GM21423 (cell line): Measurements from ENCODE around the gene ANO6.
A peak's percentile ranks its signal among the peaks of the same experiment; 100 is the strongest.

ENCODE experiments used
- ATAC-seq: cut with Tn5 transposase; IDR thresholded peaks from one replicate; pipeline ENCODE4 v1.9.1; 2021; ENCODE audit warnings: mild to moderate bottlenecking, moderate library complexity; ENCODE audit not compliant: unreplicated experiment

ANO6 gene

GRCh38 chr12:45342171-45342570 is 126.3 kb downstream of the ANO6 start:
- no peak for ATAC-seq

GRCh38 chr12:45342848-45343247 is 127.0 kb downstream of the ANO6 start:
- ATAC-seq, result no peak

DNA sequence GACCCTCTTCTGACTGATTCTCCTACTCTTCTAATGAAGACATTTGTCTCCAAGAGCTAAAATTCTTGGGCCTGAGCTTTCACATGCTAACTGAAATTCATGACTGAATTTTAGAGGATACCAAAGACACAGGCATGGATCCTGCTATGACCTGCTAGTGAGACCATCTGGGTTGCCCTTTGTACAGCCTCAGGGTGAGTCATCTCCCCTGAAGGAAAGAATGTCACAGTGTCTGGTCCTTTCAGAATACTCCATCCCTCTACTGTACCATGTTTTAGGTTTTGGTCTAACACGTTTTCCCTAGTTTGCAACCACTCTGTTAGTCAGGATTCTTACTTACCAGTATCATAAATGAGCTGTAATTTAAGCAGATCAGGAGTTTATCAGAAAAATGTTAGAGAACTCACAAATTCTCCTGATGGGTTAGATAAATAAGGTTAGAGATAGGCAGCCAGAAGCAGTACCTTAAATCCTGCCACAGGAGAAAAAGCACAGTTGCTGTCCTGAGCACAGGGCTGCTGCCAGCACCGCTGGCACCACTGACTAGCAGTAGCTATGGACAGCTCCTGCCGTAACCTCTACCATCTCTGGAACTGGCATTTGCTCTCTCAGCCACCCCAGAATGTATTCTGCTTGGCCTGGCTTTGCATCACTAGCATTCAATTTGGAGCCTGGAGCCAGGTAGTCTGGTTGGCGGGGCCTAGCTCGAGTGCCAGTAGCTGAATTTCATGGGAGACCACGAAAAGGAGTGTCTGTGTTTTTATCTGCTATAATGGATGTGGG is 127.6 kb downstream of the ANO6 start:
- ATAC-seq, result no peak

GRCh38 chr12:45348311-45348710 is 132.4 kb downstream of the ANO6 start:
- no peak for ATAC-seq

DNA sequence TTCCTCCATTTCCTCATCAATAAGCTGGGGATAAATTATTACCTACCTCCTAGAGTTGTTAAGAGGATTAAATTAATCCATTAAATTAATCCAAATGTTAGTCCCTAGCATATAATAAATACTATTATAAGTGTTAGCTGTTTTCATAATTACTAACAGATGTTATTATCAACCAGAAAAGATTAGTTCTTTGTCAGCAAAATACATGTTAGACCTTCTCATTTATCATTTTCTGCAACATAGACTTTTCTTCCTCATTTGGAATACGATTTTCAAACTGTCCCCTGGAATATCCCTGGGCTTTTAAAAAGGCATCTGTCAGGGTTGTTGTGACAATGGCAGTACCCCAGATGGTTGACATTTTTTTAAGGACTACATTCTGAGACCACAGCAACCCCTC is 133.1 kb downstream of the ANO6 start:
- no peak for ATAC-seq

DNA sequence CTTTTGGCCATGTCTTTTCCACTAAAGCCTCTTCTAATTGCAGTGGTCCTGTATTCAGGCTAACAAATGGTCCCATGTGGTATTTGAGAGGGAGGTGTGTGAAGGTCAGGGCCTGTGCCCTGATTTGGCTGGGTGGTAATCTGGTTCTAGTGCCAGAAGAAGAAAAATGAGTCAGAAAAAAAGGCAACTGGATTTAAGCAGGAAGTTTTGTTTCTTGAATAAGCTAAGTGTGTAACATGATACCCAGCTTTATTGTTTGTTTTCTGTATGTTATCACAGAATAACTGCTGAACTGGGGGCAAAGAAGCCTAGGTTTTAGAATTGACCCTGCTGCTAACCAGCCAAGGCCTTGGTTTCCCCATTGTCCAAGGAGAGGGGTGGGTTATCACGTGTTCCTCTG is 134.0 kb downstream of the ANO6 start:
- no peak for ATAC-seq

GRCh38 chr12:45350861-45351260 is 135.0 kb downstream of the ANO6 start:
- ATAC-seq, result no peak

GRCh38 chr12:45351921-45352670 is 136.2 kb downstream of the ANO6 start:
- no peak for ATAC-seq

DNA sequence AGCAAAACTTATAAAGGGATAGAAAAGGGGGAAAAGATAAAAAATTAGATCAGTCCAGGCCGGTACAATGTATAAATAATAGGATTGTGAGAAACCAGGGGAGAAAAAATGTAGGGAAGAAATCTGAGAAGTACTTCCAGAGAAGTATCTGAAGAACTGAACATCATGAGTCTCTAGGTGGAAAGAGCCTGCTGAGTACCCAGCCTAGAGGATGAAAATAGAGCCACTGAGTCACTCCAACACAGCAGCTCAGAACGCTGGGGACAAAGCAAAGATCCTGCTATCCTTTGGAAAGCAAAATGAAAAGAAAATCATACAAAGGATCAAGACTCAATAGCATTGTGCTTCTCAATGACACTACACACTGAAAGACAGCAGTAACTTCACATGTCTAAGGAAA is 138.0 kb downstream of the ANO6 start:
- ATAC-seq, result no peak

- ATAC-seq, result peak; percentile 98
These were observed 138.5 kb downstream of the ANO6 start for GRCh38 chr12:45354399-45354798.

DNA sequence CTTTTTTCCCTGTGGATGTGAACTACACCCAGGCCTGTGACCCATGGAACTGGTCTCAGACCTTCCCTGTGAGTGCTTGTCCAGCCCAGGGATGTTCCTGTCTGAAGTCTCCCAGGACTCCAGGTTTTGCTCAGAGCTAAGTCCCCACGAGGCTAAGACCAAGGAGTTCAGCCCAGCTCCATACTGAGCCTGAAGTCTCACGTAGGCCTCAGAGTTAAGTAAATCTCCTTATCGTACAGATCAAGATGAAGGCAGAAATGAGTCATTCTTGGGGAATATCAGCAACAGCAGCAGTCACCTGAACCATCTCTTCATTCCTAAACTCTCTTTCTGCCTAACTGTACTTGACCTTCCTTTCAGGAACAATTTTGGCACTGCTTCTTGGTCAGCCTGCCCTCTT is 139.8 kb downstream of the ANO6 start:
- no peak for ATAC-seq

DNA sequence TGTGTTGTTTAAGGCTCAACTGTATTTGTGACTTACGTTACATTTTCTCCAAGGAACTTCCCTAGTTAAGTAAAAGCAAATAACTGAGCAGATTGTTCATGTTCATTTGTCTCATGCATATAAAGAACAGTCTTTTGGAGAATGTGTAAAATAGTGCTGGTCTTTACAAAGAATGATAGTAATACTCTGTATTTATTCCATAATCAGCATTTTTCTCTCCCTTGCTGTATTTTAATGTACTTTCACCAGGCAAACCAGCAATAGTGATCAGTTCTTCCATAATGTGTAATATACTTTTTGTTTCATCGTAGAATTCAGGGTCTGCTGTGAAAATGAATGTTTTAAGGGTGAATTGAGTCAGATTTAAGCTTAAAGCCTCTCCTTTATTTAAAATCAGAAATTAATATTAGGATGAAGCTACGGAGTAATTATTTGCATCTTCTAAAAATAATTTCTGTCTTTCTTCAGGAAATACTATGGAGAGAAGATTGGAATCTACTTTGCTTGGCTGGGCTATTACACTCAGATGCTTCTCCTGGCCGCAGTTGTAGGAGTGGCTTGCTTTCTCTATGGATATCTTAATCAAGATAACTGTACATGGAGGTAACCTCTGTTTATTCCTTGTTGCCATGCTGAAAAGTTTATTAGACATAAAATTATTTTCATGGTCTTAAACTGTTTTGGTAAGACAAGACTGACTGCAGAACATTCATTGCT is 141.1 kb downstream of the ANO6 start:
- no peak for ATAC-seq

GRCh38 chr12:45357539-45358417 is 141.9 kb downstream of the ANO6 start:
- no peak for ATAC-seq

DNA sequence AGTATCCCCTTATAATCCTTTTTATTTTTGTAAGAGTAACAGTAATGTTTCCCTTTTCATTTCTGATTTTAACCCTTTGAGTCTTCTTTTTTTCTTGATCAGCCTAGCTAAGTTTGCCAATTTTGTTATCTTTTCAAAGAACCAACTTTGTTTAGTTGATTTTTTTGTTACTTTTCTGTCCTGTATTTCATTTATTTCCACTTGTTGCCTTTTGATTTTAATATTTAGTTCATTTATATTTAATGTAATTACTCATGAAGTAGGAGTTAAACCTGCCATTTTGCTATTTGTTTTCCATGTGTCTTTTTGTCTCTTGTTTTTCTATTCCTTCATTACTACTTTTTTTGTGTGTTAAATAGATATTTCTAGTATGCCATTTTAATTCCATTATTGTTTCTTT is 146.4 kb downstream of the ANO6 start:
- ATAC-seq, result no peak

DNA sequence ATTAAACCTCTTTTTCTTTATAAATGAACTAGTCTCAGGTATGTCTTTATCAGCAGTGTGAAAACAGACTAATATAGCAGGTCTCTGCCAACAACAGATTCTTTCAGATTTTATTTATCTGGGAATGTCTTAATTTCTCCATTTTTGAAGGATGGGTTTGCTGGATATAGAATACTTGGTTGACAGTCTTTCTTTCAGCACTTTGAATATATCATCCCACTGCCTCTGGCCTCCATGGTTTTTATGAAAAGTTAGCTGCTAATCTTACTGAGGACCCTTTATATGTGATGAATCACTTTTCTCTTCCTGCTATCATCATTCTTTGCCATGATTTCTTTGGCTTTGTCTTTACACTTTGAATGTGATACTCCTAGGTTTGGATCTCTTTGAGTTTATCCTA is 148.0 kb downstream of the ANO6 start:
- ATAC-seq, result no peak

DNA sequence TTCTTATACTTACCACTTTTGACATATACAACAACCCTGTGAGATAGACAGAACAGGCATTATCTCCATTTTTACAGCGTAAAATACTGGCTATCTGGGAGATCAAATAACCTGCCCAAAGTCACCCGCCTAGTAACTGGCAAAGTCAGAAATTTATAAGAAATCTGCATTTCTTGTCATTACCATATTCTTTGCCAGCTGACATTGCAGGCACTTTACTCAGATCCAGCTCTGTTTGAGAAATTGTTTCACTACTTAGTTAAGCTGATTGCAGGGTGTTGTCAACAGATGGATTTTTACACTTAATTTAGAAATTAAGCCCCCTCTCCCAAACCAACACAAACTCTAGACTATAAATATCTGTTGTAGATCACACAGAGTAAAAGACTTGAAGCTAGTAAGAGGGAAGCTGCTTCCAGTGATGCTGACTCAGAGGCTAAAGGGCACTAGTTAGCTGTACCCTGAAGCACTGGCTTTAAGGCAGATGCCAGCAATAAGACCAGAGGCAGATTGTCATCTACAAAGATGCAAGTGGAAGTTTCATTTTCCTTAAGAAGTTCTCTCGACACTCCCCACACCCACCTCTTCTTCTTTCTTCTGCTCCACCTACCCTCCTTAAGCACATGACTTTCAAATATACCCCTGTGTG is 153.1 kb downstream of the ANO6 start:
- no peak for ATAC-seq

GRCh38 chr12:45377815-45378214 is 161.9 kb downstream of the ANO6 start:
- ATAC-seq, result no peak

DNA sequence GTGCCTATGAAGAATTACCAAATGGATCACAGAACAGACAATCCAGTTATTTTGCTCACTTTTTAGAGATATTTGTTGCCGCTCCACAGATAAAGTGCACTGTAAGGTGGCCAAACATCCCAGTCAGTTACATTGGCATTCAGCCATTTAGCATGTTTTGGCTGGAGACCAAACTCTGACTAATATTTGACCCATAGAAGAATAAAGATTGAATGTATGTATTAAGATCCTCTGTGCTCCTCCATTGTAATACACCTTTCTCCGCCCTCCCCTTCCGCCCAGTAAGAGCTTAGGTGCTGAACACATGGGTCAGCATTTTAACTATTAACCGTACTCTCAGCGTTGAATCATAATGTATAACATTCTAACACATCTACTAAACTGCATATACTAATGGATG is 163.4 kb downstream of the ANO6 start:
- no peak for ATAC-seq

DNA sequence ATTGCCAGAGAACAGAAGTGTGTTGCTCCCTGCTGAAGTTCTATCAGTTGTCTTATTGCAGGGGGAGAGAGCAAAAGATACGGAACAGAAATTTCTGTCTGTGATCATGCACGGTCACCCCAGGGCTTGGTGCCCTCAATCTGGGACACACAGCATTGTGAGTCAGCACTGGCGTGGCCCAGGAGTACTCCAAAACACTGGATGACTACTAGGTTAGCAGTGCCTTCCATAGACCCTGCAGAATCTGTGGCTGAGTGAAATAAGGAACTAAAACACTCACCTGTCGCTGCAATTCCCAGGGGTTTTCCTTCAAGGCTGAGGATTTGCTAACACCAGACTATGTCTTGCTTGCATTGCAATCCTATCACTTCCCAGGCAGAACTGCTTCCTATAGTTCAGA is 165.5 kb downstream of the ANO6 start:
- ATAC-seq, result no peak

- no peak for ATAC-seq
These were observed 172.7 kb downstream of the ANO6 start for GRCh38 chr12:45388545-45388944.
